Measurements from ENCODE around the gene DNAH8. TPM values are rescaled to one million over a fixed set of nuclear protein-coding genes. Genes with fewer than 3 reads are reported as not detected.

DNAH8 gene
- total RNA-seq, 1 donor from 2014 or later, result 0.05 TPM

GRCh38 chr6:38676974-38677544 lies 38.1 kb upstream of the DNAH8 start:
- Mint-ChIP-seq H3K27ac (ENCODE audit: unreplicated experiment) (no peak overlapping the region), H3K4me1 (no peaks in the 10 kb centered on the region), H3K27me3 (ENCODE audit: low read depth) (no peaks in the 10 kb centered on the region), H3K9me3 (no peaks in the 10 kb centered on the region), H3K36me3 (ENCODE audit: low read depth) (peaks cover 26% of the 10 kb centered on the region), H3K4me3 (no peak overlapping the region)
- TF ChIP-seq CTCF (conservative IDR thresholded peaks at IDR 0.05), result no peak
- DNase-seq (ENCODE audit: low read depth, low spot score), result no peak

- Mint-ChIP-seq H3K4me1 (no peaks in the 10 kb centered on the region), H3K4me3 (no peak overlapping the region), H3K27ac (ENCODE audit: unreplicated experiment) (no peak overlapping the region), H3K9me3 (no peaks in the 10 kb centered on the region), H3K36me3 (ENCODE audit: low read depth) (peaks cover 26% of the 10 kb centered on the region), H3K27me3 (ENCODE audit: low read depth) (no peaks in the 10 kb centered on the region)
- no peak for DNase-seq (ENCODE audit: low read depth, low spot score)
- TF ChIP-seq CTCF (conservative IDR thresholded peaks at IDR 0.05), result no peak
These were observed 36.8 kb upstream of the DNAH8 start for GRCh38 chr6:38678178-38678760.

- Mint-ChIP-seq H3K27ac (ENCODE audit: unreplicated experiment) (no peak overlapping the region), H3K27me3 (ENCODE audit: low read depth) (no peaks in the 10 kb centered on the region), H3K9me3 (no peaks in the 10 kb centered on the region), H3K4me3 (no peak overlapping the region), H3K36me3 (ENCODE audit: low read depth) (peaks cover 26% of the 10 kb centered on the region), H3K4me1 (no peaks in the 10 kb centered on the region)
- DNase-seq (ENCODE audit: low read depth, low spot score), result no peak
- TF ChIP-seq CTCF (conservative IDR thresholded peaks at IDR 0.05), result no peak
These were observed 35.4 kb upstream of the DNAH8 start for GRCh38 chr6:38679668-38680067.

GRCh38 chr6:38681850-38682249 lies 33.3 kb upstream of the DNAH8 start:
- H3K27me3 Mint-ChIP-seq (ENCODE audit: low read depth), result no peaks in the 10 kb centered on the region
- DNase-seq (ENCODE audit: low read depth, low spot score), result no peak
- H3K4me1 Mint-ChIP-seq, result no peaks in the 10 kb centered on the region
- TF ChIP-seq CTCF (conservative IDR thresholded peaks at IDR 0.05), result no peak
- no peaks in the 10 kb centered on the region for H3K9me3 Mint-ChIP-seq
- H3K4me3 Mint-ChIP-seq, result no peak overlapping the region
- H3K36me3 Mint-ChIP-seq (ENCODE audit: low read depth), result peaks cover 12% of the 10 kb centered on the region
- no peak overlapping the region for H3K27ac Mint-ChIP-seq (ENCODE audit: unreplicated experiment)

GRCh38 chr6:38684237-38684636 lies 30.9 kb upstream of the DNAH8 start:
- peaks cover 4% of the 10 kb centered on the region for H3K36me3 Mint-ChIP-seq (ENCODE audit: low read depth)
- no peaks in the 10 kb centered on the region for H3K9me3 Mint-ChIP-seq
- TF ChIP-seq CTCF (conservative IDR thresholded peaks at IDR 0.05), result no peak
- no peak overlapping the region for H3K4me3 Mint-ChIP-seq
- no peaks in the 10 kb centered on the region for H3K27me3 Mint-ChIP-seq (ENCODE audit: low read depth)
- DNase-seq (ENCODE audit: low read depth, low spot score), result no peak
- H3K4me1 Mint-ChIP-seq, result peaks cover 4% of the 10 kb centered on the region
- H3K27ac Mint-ChIP-seq (ENCODE audit: unreplicated experiment), result no peak overlapping the region
